Mesothelial cell of epicardium (in vitro differentiated cells): ENCODE data around the gene CDH23. TPM values are rescaled to one million over a fixed set of nuclear protein-coding genes. Genes with fewer than 3 reads are reported as not detected.

Experiments
- DNase-seq, 2 experiments: peaks; one replicate each; pipeline ENCODE4 v3.0.0; 2021; ENCODE audit warnings: low spot score in 2 of 2; ENCODE audit not compliant: unreplicated experiment in 2 of 2
- H3K27ac Mint-ChIP-seq: 2 replicates; pipeline ENCODE4 v1.8.0; 2021; ENCODE audit warnings: mixed read lengths
- H3K27me3 Mint-ChIP-seq: 2 replicates; pipeline ENCODE4 v1.8.0; 2021; ENCODE audit warnings: low read depth, mixed read lengths
- H3K36me3 Mint-ChIP-seq: 2 replicates; pipeline ENCODE4 v1.8.0; 2021; ENCODE audit warnings: mixed read lengths
- H3K4me1 Mint-ChIP-seq: 2 replicates; pipeline ENCODE4 v1.8.0; 2021; ENCODE audit warnings: mixed read lengths
- H3K4me3 Mint-ChIP-seq: 2 replicates; pipeline ENCODE4 v1.8.0; 2021; ENCODE audit warnings: mild to moderate bottlenecking, moderate library complexity, mixed read lengths
- H3K9me3 Mint-ChIP-seq: 2 replicates; pipeline ENCODE4 v1.8.0; 2021; ENCODE audit warnings: mixed read lengths
- total RNA-seq: library from RNA; stranded (reverse); gene quantifications from 3 replicates; pipeline ENCODE4 v1.2.1, GENCODE V29; 2021
- TF ChIP-seq, protein P1 (sequence below): fragments of 200-600 bp; sonication (generic); IDR thresholded peaks from one replicate; pipeline ENCODE4 v1.5.0; 2021; ENCODE audit warnings: antibody characterized with exemption; ENCODE audit not compliant: unreplicated experiment

CDH23 gene
- total RNA-seq, 1 donor from 2014 or later: 2.5 TPM

DNA sequence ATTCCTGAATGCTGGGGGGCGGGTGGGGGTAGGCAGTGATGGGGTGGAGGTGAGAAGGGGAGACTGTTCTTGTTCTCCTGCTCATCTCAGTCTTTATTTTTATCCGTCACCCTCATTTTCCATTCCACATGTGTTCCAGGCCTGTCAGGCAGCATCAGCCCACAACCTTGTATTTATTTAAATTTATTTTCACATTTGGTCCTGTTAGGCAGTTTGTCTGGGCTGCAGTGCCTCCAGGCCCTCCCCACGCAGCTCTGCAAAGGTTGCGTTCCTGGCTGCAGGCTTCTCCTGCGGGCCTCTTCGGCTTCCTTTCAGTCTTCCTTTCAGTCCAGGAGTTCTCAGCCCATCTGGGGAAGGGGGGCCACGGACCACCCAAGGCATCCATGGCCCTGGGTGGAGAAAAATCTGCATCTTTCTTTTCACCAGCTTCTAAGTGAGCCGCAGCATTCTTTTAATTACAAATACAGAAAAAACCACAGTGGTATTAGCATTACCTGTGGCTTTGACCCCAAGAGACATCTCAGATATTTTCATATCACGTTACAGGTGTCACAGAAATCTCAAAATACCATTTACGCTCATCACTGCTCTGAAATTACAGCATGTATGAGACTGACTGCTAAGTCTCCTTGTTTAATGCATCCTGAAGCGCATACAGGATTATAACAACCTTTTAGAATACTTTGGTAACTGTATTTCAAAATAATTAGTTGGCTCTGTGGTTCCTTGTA is 228.9 kb downstream of the CDH23 start:
- TF ChIP-seq, protein P1, sequence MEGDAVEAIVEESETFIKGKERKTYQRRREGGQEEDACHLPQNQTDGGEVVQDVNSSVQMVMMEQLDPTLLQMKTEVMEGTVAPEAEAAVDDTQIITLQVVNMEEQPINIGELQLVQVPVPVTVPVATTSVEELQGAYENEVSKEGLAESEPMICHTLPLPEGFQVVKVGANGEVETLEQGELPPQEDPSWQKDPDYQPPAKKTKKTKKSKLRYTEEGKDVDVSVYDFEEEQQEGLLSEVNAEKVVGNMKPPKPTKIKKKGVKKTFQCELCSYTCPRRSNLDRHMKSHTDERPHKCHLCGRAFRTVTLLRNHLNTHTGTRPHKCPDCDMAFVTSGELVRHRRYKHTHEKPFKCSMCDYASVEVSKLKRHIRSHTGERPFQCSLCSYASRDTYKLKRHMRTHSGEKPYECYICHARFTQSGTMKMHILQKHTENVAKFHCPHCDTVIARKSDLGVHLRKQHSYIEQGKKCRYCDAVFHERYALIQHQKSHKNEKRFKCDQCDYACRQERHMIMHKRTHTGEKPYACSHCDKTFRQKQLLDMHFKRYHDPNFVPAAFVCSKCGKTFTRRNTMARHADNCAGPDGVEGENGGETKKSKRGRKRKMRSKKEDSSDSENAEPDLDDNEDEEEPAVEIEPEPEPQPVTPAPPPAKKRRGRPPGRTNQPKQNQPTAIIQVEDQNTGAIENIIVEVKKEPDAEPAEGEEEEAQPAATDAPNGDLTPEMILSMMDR: no peak
- H3K4me1 Mint-ChIP-seq: peaks cover 37% of the 10 kb centered on the region

DNA sequence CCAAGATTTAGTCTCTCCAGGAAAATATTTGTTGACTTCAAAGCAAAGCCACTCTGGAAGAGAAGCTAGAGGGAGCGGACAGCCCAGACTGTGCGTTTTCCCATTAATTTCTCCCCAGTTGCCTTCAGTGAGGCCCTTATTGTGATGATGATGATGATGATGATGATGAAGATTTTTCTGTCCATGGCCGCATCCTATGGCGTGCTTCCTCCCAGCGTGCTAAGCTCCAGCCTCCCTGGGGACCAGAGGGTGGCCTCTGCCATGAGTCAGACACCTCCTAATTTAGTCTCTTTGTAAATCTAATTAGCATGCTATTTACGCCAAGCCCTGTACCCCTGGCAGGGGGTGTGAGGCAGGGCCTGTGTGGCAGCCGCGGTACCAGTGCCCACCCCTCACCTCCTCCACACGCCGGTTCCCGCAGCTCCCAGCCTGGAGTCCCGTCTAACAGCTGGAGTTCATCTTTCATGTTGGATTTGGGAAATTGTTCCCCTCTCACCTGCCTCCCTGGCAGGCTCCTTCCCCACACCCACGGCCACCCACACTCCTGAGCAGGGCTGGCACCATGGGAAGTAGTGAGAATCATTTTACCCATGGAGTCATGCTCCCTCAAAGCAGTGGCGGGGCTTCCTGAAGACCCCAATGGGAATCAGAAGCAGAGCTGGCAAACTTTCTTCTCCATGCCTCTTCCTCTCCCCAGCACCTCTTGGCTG is 230.7 kb downstream of the CDH23 start:
- Mint-ChIP-seq H3K9me3 (no peaks in the 10 kb centered on the region), H3K4me3 (no peak overlapping the region), H3K4me1 (peaks cover 28% of the 10 kb centered on the region), H3K27me3 (no peaks in the 10 kb centered on the region), H3K36me3 (no peaks in the 10 kb centered on the region), H3K27ac (no peak overlapping the region)
- TF ChIP-seq, protein P1: no peak
- DNase-seq: no peak

More for the DNA sequence above, 228.9 kb downstream of the CDH23 start:
- no peak for DNase-seq
- Mint-ChIP-seq H3K27me3 (no peaks in the 10 kb centered on the region), H3K36me3 (no peaks in the 10 kb centered on the region), H3K27ac (no peak overlapping the region), H3K9me3 (no peaks in the 10 kb centered on the region), H3K4me3 (no peak overlapping the region)

DNA sequence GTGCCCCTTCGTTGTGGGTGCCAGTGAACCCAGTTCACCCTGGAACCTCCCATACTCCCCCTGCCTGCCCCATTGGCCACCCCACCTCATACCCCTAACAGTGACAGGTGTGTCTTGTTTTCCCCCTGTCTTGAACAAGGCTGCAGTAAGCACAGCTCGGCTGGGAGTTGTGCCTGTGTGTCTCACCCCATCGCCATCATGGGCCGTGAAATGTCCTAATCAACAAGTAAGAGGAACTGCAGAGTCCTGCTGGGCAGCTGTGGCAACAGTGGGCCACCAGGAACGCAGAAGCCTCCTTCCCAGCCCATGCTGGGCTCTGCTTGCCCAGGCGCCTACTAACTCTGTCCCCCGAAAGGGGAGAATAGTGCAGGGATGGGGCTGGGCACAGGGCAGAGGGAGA is 231.2 kb downstream of the CDH23 start:
- no peak for DNase-seq
- no peak overlapping the region for H3K27ac Mint-ChIP-seq
- H3K4me1 Mint-ChIP-seq: peaks cover 24% of the 10 kb centered on the region
- H3K36me3 Mint-ChIP-seq: no peaks in the 10 kb centered on the region
- no peaks in the 10 kb centered on the region for H3K9me3 Mint-ChIP-seq
- TF ChIP-seq, protein P1: no peak
- no peak overlapping the region for H3K4me3 Mint-ChIP-seq
- H3K27me3 Mint-ChIP-seq: no peaks in the 10 kb centered on the region

DNA sequence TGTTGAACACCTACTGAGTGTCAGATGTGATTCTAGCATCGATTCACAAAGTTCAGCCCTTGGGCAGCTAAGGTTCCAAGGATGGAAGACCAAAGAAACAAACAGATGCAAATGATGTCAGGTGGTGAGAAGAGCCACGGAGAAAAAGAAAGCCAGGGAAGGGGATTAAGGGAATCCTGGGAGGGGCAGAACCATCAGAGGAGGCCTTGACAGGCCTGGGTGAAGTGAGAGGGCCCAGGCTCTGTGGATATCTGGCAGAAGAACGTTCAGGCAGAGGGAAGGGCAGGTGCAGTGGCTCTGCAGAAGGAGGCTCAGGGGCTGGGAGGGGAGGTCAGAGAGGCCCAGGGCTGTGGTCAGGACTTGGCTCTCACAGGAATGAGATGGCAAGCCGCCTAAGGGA is 232.4 kb downstream of the CDH23 start:
- H3K4me3 Mint-ChIP-seq: no peak overlapping the region
- no peaks in the 10 kb centered on the region for H3K27me3 Mint-ChIP-seq
- H3K36me3 Mint-ChIP-seq: no peaks in the 10 kb centered on the region
- DNase-seq: no peak
- TF ChIP-seq, protein P1: no peak
- H3K9me3 Mint-ChIP-seq: no peaks in the 10 kb centered on the region
- no peak overlapping the region for H3K27ac Mint-ChIP-seq
- H3K4me1 Mint-ChIP-seq: peaks cover 29% of the 10 kb centered on the region

DNA sequence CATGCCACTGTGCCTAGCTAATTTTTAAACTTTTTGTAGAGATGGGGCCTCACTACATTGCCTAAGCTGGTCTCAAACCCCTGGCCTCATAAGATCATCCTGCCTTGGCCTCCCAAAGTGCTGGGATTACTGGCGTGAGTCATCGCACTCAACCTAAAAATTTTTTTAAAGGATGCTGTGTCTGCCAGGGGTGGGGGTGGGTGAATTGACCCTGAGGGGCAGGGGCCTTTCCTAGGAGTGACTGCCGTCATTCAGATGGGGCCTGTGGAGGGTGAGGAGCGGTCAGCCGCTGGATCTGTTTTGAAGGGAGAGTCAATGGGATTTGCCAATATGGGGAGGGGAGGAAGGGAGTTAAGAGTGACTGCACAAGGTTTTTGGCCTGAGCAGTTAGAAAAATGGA is 233.4 kb downstream of the CDH23 start:
- no peaks in the 10 kb centered on the region for H3K9me3 Mint-ChIP-seq
- TF ChIP-seq, protein P1: no peak
- H3K4me1 Mint-ChIP-seq: peaks cover 39% of the 10 kb centered on the region
- DNase-seq: no peak
- no peak overlapping the region for H3K27ac Mint-ChIP-seq
- no peaks in the 10 kb centered on the region for H3K27me3 Mint-ChIP-seq
- no peaks in the 10 kb centered on the region for H3K36me3 Mint-ChIP-seq
- H3K4me3 Mint-ChIP-seq: no peak overlapping the region
